Measurements from ENCODE around the gene FADS2. TPM values are rescaled to one million over a fixed set of nuclear protein-coding genes. Genes with fewer than 3 reads are reported as not detected.

The FADS2 gene
- total RNA-seq, 1 experiment from 2014 or later = 423 TPM

- Mint-ChIP-seq H3K27me3 (ENCODE audit: low read depth) (no peaks in the 10 kb centered on the region; the same call in 1 of the 2 replicates), H3K27ac (no peak overlapping the region), H3K9me3 (no peaks in the 10 kb centered on the region), H3K4me1 (no peaks in the 10 kb centered on the region), H3K4me3 (no peak overlapping the region), H3K36me3 (peaks cover 29% of the 10 kb centered on the region)
- TF ChIP-seq ZNF317 (CRISPR knock-in tag; IDR thresholded peaks at IDR 0.05; ENCODE audit: borderline replicate concordance, low read depth) (0 out of 2 replicates have a peak, but pooled peaks have one; percentile 35), TP53 (CRISPR knock-in tag; IDR thresholded peaks at IDR 0.05) (no peak)
- no peak for DNase-seq (ENCODE audit: low spot score)
- no peak for ATAC-seq
- ChIA-PET POLR2A (interaction anchor here (1.3 kb wide), 1 partner anchor 31 kb away, joined by 3 read pairs; no protein-coding TSS in a partner anchor), CTCF (interaction anchor here (1.0 to 5.3 kb wide), 4 partner anchors 13 to 253 kb away, joined by 4 to 42 read pairs (median 8); no protein-coding TSS in a partner anchor)
Observed at GRCh38 chr11:61784506-61784805, 43.6 kb upstream of the FADS2 start.

GRCh38 chr11:61785837-61786402 lies 42.2 kb upstream of the FADS2 start:
- Mint-ChIP-seq H3K27me3 (ENCODE audit: low read depth) (no peaks in the 10 kb centered on the region; the same call in 1 of the 2 replicates), H3K4me3 (no peak overlapping the region), H3K27ac (no peak overlapping the region), H3K9me3 (no peaks in the 10 kb centered on the region), H3K4me1 (no peaks in the 10 kb centered on the region), H3K36me3 (peaks cover 39% of the 10 kb centered on the region)
- DNase-seq (ENCODE audit: low spot score) (no peak), ATAC-seq (no peak)
- no peak for TF ChIP-seq ATF2 (CRISPR knock-in tag; IDR thresholded peaks at IDR 0.05; ENCODE audit: borderline replicate concordance, low read depth)
- TF ChIP-seq GABPB1 (CRISPR knock-in tag; IDR thresholded peaks at IDR 0.05) = no peak
- TF ChIP-seq E2F4 (CRISPR knock-in tag; IDR thresholded peaks at IDR 0.05; ENCODE audit: borderline replicate concordance, low read depth) = no peak
- TF ChIP-seq SP1 (CRISPR knock-in tag; conservative IDR thresholded peaks at IDR 0.05) = no peak
- no peak for TF ChIP-seq ZBTB43 (CRISPR knock-in tag; IDR thresholded peaks at IDR 0.05)
- no peak for TF ChIP-seq NFE2L1 (CRISPR knock-in tag; IDR thresholded peaks at IDR 0.05)
- TF ChIP-seq FOXJ3 (CRISPR knock-in tag; IDR thresholded peaks at IDR 0.05; ENCODE audit: borderline replicate concordance) = no peak
- TF ChIP-seq ZSCAN18 (CRISPR knock-in tag; IDR thresholded peaks at IDR 0.05) = no peak
- no peak for TF ChIP-seq CDX4 (CRISPR knock-in tag; IDR thresholded peaks at IDR 0.05; ENCODE audit: borderline replicate concordance)
- no peak for TF ChIP-seq NFATC4 (CRISPR knock-in tag; IDR thresholded peaks at IDR 0.05)
- no peak for TF ChIP-seq E2F1 (CRISPR knock-in tag; IDR thresholded peaks at IDR 0.05)
- no peak for TF ChIP-seq MAX (CRISPR knock-in tag; IDR thresholded peaks at IDR 0.05)
- TF ChIP-seq ZNF396 (CRISPR knock-in tag; IDR thresholded peaks at IDR 0.05; ENCODE audit: borderline replicate concordance) = no peak
- CTCF ChIA-PET = interaction anchor here (3.0 to 5.3 kb wide), 3 partner anchors 12 to 39 kb away, joined by 12 to 47 read pairs (median 42); no protein-coding TSS in a partner anchor
- POLR2A ChIA-PET = no interaction called here

All from WTC11 (cell line).